Nephron (organoid): ENCODE measurements around the gene SEC14L2.
"Not testable (repeated sequence)": the region's sequence is repeated elsewhere in the genome, so short reads cannot be mapped to it uniquely, and the experiment has no call there.

Source experiments
- H3K27ac Mint-ChIP-seq, 3 experiments: 2 replicates each; pipeline ENCODE4 v1.8.0; 2020; ENCODE audit warnings: mixed read lengths in 3 of 3, mild to moderate bottlenecking in 2 of 3, moderate library complexity in 1 of 3
- H3K27me3 Mint-ChIP-seq: 2 replicates; pipeline ENCODE4 v1.8.0; 2021; ENCODE audit warnings: low read depth, mild to moderate bottlenecking, moderate library complexity, mixed read lengths
- H3K36me3 Mint-ChIP-seq: 2 replicates; pipeline ENCODE4 v1.8.0; 2020; ENCODE audit warnings: low read depth, mixed read lengths
- H3K4me1 Mint-ChIP-seq: 2 replicates; pipeline ENCODE4 v1.8.0; 2020; ENCODE audit warnings: mixed read lengths
- H3K4me3 Mint-ChIP-seq, 3 experiments: 2 replicates each; pipeline ENCODE4 v1.8.0; 2020; ENCODE audit warnings: mild to moderate bottlenecking in 3 of 3, mixed read lengths in 3 of 3, moderate library complexity in 2 of 3
- H3K9me3 Mint-ChIP-seq: 2 replicates; pipeline ENCODE4 v1.8.0; 2020; ENCODE audit warnings: mixed read lengths
- CTCF ChIP-seq, 3 experiments: fragments of 200-600 bp; sonication (generic); IDR thresholded peaks; one replicate each; pipeline ENCODE4 v1.5.0; 2021; ENCODE audit warnings: antibody characterized with exemption in 3 of 3; ENCODE audit not compliant: unreplicated experiment in 3 of 3

Gene SEC14L2

GRCh38 chr22:30402028-30402765 lies 5.4 kb downstream of the SEC14L2 start:
- H3K27ac Mint-ChIP-seq: peak overlapping the region; percentile 46 to 77 (median 70)
- peaks cover 27% of the 10 kb centered on the region for H3K4me1 Mint-ChIP-seq
- H3K36me3 Mint-ChIP-seq: peaks cover 4% of the 10 kb centered on the region
- peak overlapping the region in 1 of 3 experiments; percentile 22 for H3K4me3 Mint-ChIP-seq
- H3K27me3 Mint-ChIP-seq: peaks cover 11% of the 10 kb centered on the region
- no peak for TF ChIP-seq CTCF (IDR thresholded peaks at IDR 0.05; ENCODE audit: unreplicated experiment in 3 of 3)
- H3K9me3 Mint-ChIP-seq: no peaks in the 10 kb centered on the region

GRCh38 chr22:30402766-30403104 lies 5.9 kb downstream of the SEC14L2 start:
- H3K4me3 Mint-ChIP-seq, H3K9me3 Mint-ChIP-seq, H3K36me3 Mint-ChIP-seq: not testable (repeated sequence)
- Mint-ChIP-seq H3K27ac (peak overlapping the region in 1 of 3 experiments; percentile 77), H3K4me1 (peaks cover 24% of the 10 kb centered on the region), H3K27me3 (peaks cover 11% of the 10 kb centered on the region)

- no peaks in the 10 kb centered on the region for H3K27me3 Mint-ChIP-seq
- H3K27ac Mint-ChIP-seq: no peak overlapping the region
- H3K4me1 Mint-ChIP-seq: peaks cover 9% of the 10 kb centered on the region
- no peaks in the 10 kb centered on the region for H3K9me3 Mint-ChIP-seq
- no peak overlapping the region for H3K4me3 Mint-ChIP-seq
- H3K36me3 Mint-ChIP-seq: peaks cover 4% of the 10 kb centered on the region
- TF ChIP-seq CTCF (IDR thresholded peaks at IDR 0.05; ENCODE audit: unreplicated experiment in 3 of 3): no peak
These were observed 7.5 kb downstream of the SEC14L2 start for GRCh38 chr22:30404307-30404706.

- Mint-ChIP-seq H3K36me3 (peaks cover 4% of the 10 kb centered on the region), H3K4me3 (no peak overlapping the region), H3K27ac (no peak overlapping the region), H3K4me1 (peaks cover 9% of the 10 kb centered on the region), H3K9me3 (no peaks in the 10 kb centered on the region), H3K27me3 (no peaks in the 10 kb centered on the region)
- TF ChIP-seq CTCF (IDR thresholded peaks at IDR 0.05; ENCODE audit: unreplicated experiment in 3 of 3): no peak
These were observed 8.9 kb downstream of the SEC14L2 start for GRCh38 chr22:30405731-30406130.

- Mint-ChIP-seq H3K4me1 (peaks cover 9% of the 10 kb centered on the region), H3K27ac (no peak overlapping the region), H3K4me3 (no peak overlapping the region), H3K36me3 (peaks cover 4% of the 10 kb centered on the region), H3K27me3 (no peaks in the 10 kb centered on the region), H3K9me3 (no peaks in the 10 kb centered on the region)
- no peak for TF ChIP-seq CTCF (IDR thresholded peaks at IDR 0.05; ENCODE audit: unreplicated experiment in 3 of 3)
These were observed 9.6 kb downstream of the SEC14L2 start for GRCh38 chr22:30406400-30406799.

- Mint-ChIP-seq H3K27me3 (no peaks in the 10 kb centered on the region), H3K9me3 (no peaks in the 10 kb centered on the region), H3K4me3 (no peak overlapping the region), H3K27ac (no peak overlapping the region), H3K36me3 (peaks cover 15% of the 10 kb centered on the region), H3K4me1 (no peaks in the 10 kb centered on the region)
- no peak for TF ChIP-seq CTCF (IDR thresholded peaks at IDR 0.05; ENCODE audit: unreplicated experiment in 3 of 3)
These were observed 11.7 kb downstream of the SEC14L2 start for GRCh38 chr22:30408388-30409102.
